ENCODE measurements around the gene SLC44A5.

Gene SLC44A5

GRCh38 chr1:75522389-75522788, 88.5 kb downstream of the SLC44A5 start:
- Histone ChIP-seq H2AFZ (ENCODE audit: low read length) (no peak overlapping the region), H4K20me1 (ENCODE audit: insufficient read depth, low read length, poor library complexity, severe bottlenecking) (no peaks in the 10 kb centered on the region), H3K9me3 (ENCODE audit: insufficient read depth, low read depth, low read length) (no peaks in the 10 kb centered on the region), H3K4me2 (ENCODE audit: low read depth, low read length, poor library complexity, severe bottlenecking) (no peak overlapping the region), H3K9ac (ENCODE audit: low read depth, low read length, poor library complexity, severe bottlenecking) (no peak overlapping the region), H3K4me1 (ENCODE audit: insufficient read depth, low read length, poor library complexity, severe bottlenecking) (no peaks in the 10 kb centered on the region), H3F3A (ENCODE audit: low read depth) (no peaks in the 10 kb centered on the region), H3K9me2 (replicated peaks; ENCODE audit: low read depth, low read length) (no peaks in the 10 kb centered on the region), H3K4me3 (ENCODE audit: low read length, poor library complexity, severe bottlenecking) (no peak overlapping the region), H3K27me3 (ENCODE audit: insufficient read depth, low read length, poor library complexity, severe bottlenecking) (no peaks in the 10 kb centered on the region), H3K36me3 (ENCODE audit: insufficient read depth, low read length) (no peaks in the 10 kb centered on the region), H3K79me2 (ENCODE audit: insufficient read depth, low read length) (no peaks in the 10 kb centered on the region)
- TF ChIP-seq CTCF (conservative IDR thresholded peaks at IDR 0.05; ENCODE audit: low read length): no peak
- no peak for TF ChIP-seq EZH2phosphoT487 (IDR thresholded peaks at IDR 0.05; ENCODE audit: borderline replicate concordance)

DNA sequence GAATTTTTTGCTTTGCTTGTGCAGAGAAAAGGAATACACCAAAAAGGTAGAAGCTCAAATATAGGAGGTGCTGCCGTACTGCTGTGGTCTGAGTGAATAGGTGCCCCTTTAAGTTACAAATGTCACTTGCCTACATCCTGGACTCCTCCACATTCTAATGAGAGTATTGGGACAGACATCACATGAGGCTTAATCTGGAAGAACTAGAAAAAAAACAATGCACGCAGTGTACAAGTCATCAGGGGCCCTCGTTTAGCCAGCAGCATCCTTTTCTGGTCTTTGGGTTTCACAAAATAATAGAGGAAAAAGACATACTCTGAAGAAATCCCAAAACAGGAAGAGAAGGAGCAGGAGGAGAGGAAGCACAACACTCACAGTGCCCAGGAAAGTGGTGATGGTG, 89.3 kb downstream of the SLC44A5 start:
- Histone ChIP-seq H3K9me3 (ENCODE audit: insufficient read depth, low read depth, low read length) (no peaks in the 10 kb centered on the region), H3K27me3 (ENCODE audit: insufficient read depth, low read length, poor library complexity, severe bottlenecking) (no peaks in the 10 kb centered on the region), H2AFZ (ENCODE audit: low read length) (no peak overlapping the region), H3K9me2 (replicated peaks; ENCODE audit: low read depth, low read length) (no peaks in the 10 kb centered on the region), H3F3A (ENCODE audit: low read depth) (no peaks in the 10 kb centered on the region), H3K4me1 (ENCODE audit: insufficient read depth, low read length, poor library complexity, severe bottlenecking) (no peaks in the 10 kb centered on the region), H4K20me1 (ENCODE audit: insufficient read depth, low read length, poor library complexity, severe bottlenecking) (no peaks in the 10 kb centered on the region), H3K4me2 (ENCODE audit: low read depth, low read length, poor library complexity, severe bottlenecking) (no peak overlapping the region), H3K4me3 (ENCODE audit: low read length, poor library complexity, severe bottlenecking) (no peak overlapping the region), H3K9ac (ENCODE audit: low read depth, low read length, poor library complexity, severe bottlenecking) (no peak overlapping the region), H3K79me2 (ENCODE audit: insufficient read depth, low read length) (no peaks in the 10 kb centered on the region), H3K36me3 (ENCODE audit: insufficient read depth, low read length) (no peaks in the 10 kb centered on the region)
- TF ChIP-seq EZH2phosphoT487 (IDR thresholded peaks at IDR 0.05; ENCODE audit: borderline replicate concordance): no peak
- TF ChIP-seq CTCF (conservative IDR thresholded peaks at IDR 0.05; ENCODE audit: low read length): no peak

- H3K4me3 ChIP-seq (ENCODE audit: low read length, poor library complexity, severe bottlenecking): no peak overlapping the region
- TF ChIP-seq EZH2phosphoT487 (IDR thresholded peaks at IDR 0.05; ENCODE audit: borderline replicate concordance) (no peak), CTCF (conservative IDR thresholded peaks at IDR 0.05; ENCODE audit: low read length) (no peak)
These were observed 89.9 kb downstream of the SLC44A5 start for GRCh38 chr1:75520862-75521475.

More at GRCh38 chr1:75520862-75521475, 89.9 kb downstream of the SLC44A5 start:
- H2AFZ ChIP-seq (ENCODE audit: low read length): no peak overlapping the region
- no peaks in the 10 kb centered on the region for H3K9me2 ChIP-seq (replicated peaks; ENCODE audit: low read depth, low read length)
- H4K20me1 ChIP-seq (ENCODE audit: insufficient read depth, low read length, poor library complexity, severe bottlenecking): no peaks in the 10 kb centered on the region
- no peaks in the 10 kb centered on the region for H3K36me3 ChIP-seq (ENCODE audit: insufficient read depth, low read length)
- no peak overlapping the region for H3K9ac ChIP-seq (ENCODE audit: low read depth, low read length, poor library complexity, severe bottlenecking)
- H3K79me2 ChIP-seq (ENCODE audit: insufficient read depth, low read length): no peaks in the 10 kb centered on the region
- no peaks in the 10 kb centered on the region for H3K9me3 ChIP-seq (ENCODE audit: insufficient read depth, low read depth, low read length)
- no peaks in the 10 kb centered on the region for H3K27me3 ChIP-seq (ENCODE audit: insufficient read depth, low read length, poor library complexity, severe bottlenecking)
- no peak overlapping the region for H3K4me2 ChIP-seq (ENCODE audit: low read depth, low read length, poor library complexity, severe bottlenecking)
- H3F3A ChIP-seq (ENCODE audit: low read depth): no peaks in the 10 kb centered on the region
- no peaks in the 10 kb centered on the region for H3K4me1 ChIP-seq (ENCODE audit: insufficient read depth, low read length, poor library complexity, severe bottlenecking)
